HEK293 (cell line): Measurements from ENCODE around the gene SSBP3.
A peak's percentile ranks its signal among the peaks of the same experiment; 100 is the strongest.

Experiments
- EGR2 ChIP-seq: fragments of 450-650 bp; formaldehyde crosslinking; IDR thresholded peaks from 2 replicates; pipeline ENCODE4 v1.5.1; 2016; ENCODE audit warnings: low read depth, missing biosample characterization, missing genetic modification characterization
- HOXA7 ChIP-seq: sonication (generic); formaldehyde crosslinking; IDR thresholded peaks from 2 replicates; pipeline ENCODE4 v1.8.1; 2022; ENCODE audit warnings: missing genetic modification reagents, borderline replicate concordance
- OSR2 ChIP-seq: fragments of 450-650 bp; formaldehyde crosslinking; IDR thresholded peaks from 2 replicates; pipeline ENCODE4 v1.5.1; 2016; ENCODE audit warnings: missing biosample characterization, missing genetic modification characterization
- PRDM1 ChIP-seq: fragments of 450-650 bp; formaldehyde crosslinking; IDR thresholded peaks from 2 replicates; pipeline ENCODE4; 2016; ENCODE audit warnings: missing biosample characterization, missing genetic modification characterization
- REPIN1 ChIP-seq: fragments of 450-650 bp; formaldehyde crosslinking; IDR thresholded peaks from 2 replicates; pipeline ENCODE4 v1.5.1; 2017; ENCODE audit warnings: missing biosample characterization, missing genetic modification characterization, low read depth
- SP3 ChIP-seq: fragments of 450-650 bp; formaldehyde crosslinking; IDR thresholded peaks from 2 replicates; pipeline ENCODE4 v1.5.1; 2016; ENCODE audit warnings: missing biosample characterization, missing genetic modification characterization
- WT1 ChIP-seq: fragments of 450-650 bp; formaldehyde crosslinking; IDR thresholded peaks from 2 replicates; pipeline ENCODE4 v1.5.1; 2016; ENCODE audit warnings: missing biosample characterization, missing genetic modification characterization
- ZFP41 ChIP-seq: fragments of 450-650 bp; formaldehyde crosslinking; IDR thresholded peaks from 2 replicates; pipeline ENCODE4 v1.5.1; 2016; ENCODE audit warnings: missing biosample characterization, missing genetic modification characterization, borderline replicate concordance
- ZNF10 ChIP-seq: fragments of 450-650 bp; formaldehyde crosslinking; IDR thresholded peaks from 2 replicates; pipeline ENCODE4 v1.5.1; 2017; ENCODE audit warnings: missing biosample characterization, missing genetic modification characterization
- ZNF114 ChIP-seq: fragments of 450-650 bp; formaldehyde crosslinking; IDR thresholded peaks from 2 replicates; pipeline ENCODE4 v1.5.0; 2017; ENCODE audit warnings: missing biosample characterization, missing genetic modification characterization
- ZNF133 ChIP-seq: fragments of 450-650 bp; formaldehyde crosslinking; IDR thresholded peaks from 2 replicates; pipeline ENCODE4 v1.5.1; 2016; ENCODE audit warnings: missing biosample characterization, missing genetic modification characterization
- ZNF18 ChIP-seq: fragments of 450-650 bp; formaldehyde crosslinking; IDR thresholded peaks from 2 replicates; pipeline ENCODE4 v1.5.1; 2016; ENCODE audit warnings: missing biosample characterization, missing genetic modification characterization
- ZNF184 ChIP-seq: fragments of 450-650 bp; IDR thresholded peaks from 2 replicates; pipeline ENCODE4 v1.5.1; 2018; ENCODE audit warnings: missing biosample characterization, mild to moderate bottlenecking, missing genetic modification characterization
- ZNF19 ChIP-seq: fragments of 450-650 bp; formaldehyde crosslinking; IDR thresholded peaks from 2 replicates; pipeline ENCODE4; 2016; ENCODE audit warnings: missing biosample characterization, missing genetic modification characterization, low read depth
- ZNF324 ChIP-seq: fragments of 450-650 bp; formaldehyde crosslinking; IDR thresholded peaks from 2 replicates; pipeline ENCODE4 v1.5.1; 2016; ENCODE audit warnings: missing biosample characterization, missing genetic modification characterization
- ZNF350 ChIP-seq: fragments of 450-650 bp; formaldehyde crosslinking; IDR thresholded peaks from 2 replicates; pipeline ENCODE4 v1.5.0; 2017; ENCODE audit warnings: missing biosample characterization, mild to moderate bottlenecking, missing genetic modification characterization
- ZNF37A ChIP-seq: fragments of 450-650 bp; IDR thresholded peaks from 2 replicates; pipeline ENCODE4 v1.5.1; 2018; ENCODE audit warnings: missing biosample characterization, missing genetic modification characterization
- ZNF449 ChIP-seq: fragments of 450-650 bp; formaldehyde crosslinking; IDR thresholded peaks from 2 replicates; pipeline ENCODE4 v1.5.1; 2017; ENCODE audit warnings: missing biosample characterization, mild to moderate bottlenecking, missing genetic modification characterization, moderate library complexity
- ZNF48 ChIP-seq: fragments of 450-650 bp; formaldehyde crosslinking; IDR thresholded peaks from 2 replicates; pipeline ENCODE4 v1.5.1; 2016; ENCODE audit warnings: missing biosample characterization, missing genetic modification characterization
- ZNF518A ChIP-seq: fragments of 450-650 bp; formaldehyde crosslinking; conservative IDR thresholded peaks from 2 replicates; pipeline ENCODE4 v1.5.1; 2016; ENCODE audit warnings: low read depth, missing biosample characterization, missing genetic modification characterization
- ZNF549 ChIP-seq: fragments of 450-650 bp; IDR thresholded peaks from 2 replicates; pipeline ENCODE4 v1.5.1; 2018; ENCODE audit warnings: missing biosample characterization, missing genetic modification characterization, mild to moderate bottlenecking, inconsistent platforms, moderate library complexity
- ZNF561 ChIP-seq: fragments of 450-650 bp; IDR thresholded peaks from 2 replicates; pipeline ENCODE4 v1.5.1; 2018; ENCODE audit warnings: missing biosample characterization, missing genetic modification characterization, borderline replicate concordance
- ZNF664 ChIP-seq: fragments of 450-650 bp; formaldehyde crosslinking; IDR thresholded peaks from 2 replicates; pipeline ENCODE4 v1.5.1; 2016; ENCODE audit warnings: missing biosample characterization, missing genetic modification characterization
- ZNF792 ChIP-seq: fragments of 450-650 bp; formaldehyde crosslinking; IDR thresholded peaks from 2 replicates; pipeline ENCODE4 v1.5.1; 2016; ENCODE audit warnings: missing biosample characterization, missing genetic modification characterization
- ZSCAN23 ChIP-seq: fragments of 450-650 bp; formaldehyde crosslinking; IDR thresholded peaks from 2 replicates; pipeline ENCODE4 v1.5.1; 2016; ENCODE audit warnings: missing biosample characterization, missing genetic modification characterization
- ZSCAN30 ChIP-seq: fragments of 450-650 bp; IDR thresholded peaks from 2 replicates; pipeline ENCODE4 v1.5.1; 2018; ENCODE audit warnings: missing biosample characterization, mild to moderate bottlenecking, missing genetic modification characterization, moderate library complexity
- TF ChIP-seq, protein P1 (sequence below): fragments of 450-650 bp; formaldehyde crosslinking; IDR thresholded peaks from 2 replicates; pipeline ENCODE4 v1.5.1; 2016; ENCODE audit warnings: missing biosample characterization, missing genetic modification characterization
- TF ChIP-seq, protein P2 (sequence below): fragments of 450-650 bp; formaldehyde crosslinking; IDR thresholded peaks from 2 replicates; pipeline ENCODE4 v1.5.1; 2017; ENCODE audit warnings: missing biosample characterization, missing genetic modification characterization
- TF ChIP-seq, protein P3 (sequence below): fragments of 450-650 bp; formaldehyde crosslinking; IDR thresholded peaks from 2 replicates; pipeline ENCODE4 v1.5.1; 2016; ENCODE audit warnings: missing biosample characterization, missing genetic modification characterization

SSBP3 gene

DNA sequence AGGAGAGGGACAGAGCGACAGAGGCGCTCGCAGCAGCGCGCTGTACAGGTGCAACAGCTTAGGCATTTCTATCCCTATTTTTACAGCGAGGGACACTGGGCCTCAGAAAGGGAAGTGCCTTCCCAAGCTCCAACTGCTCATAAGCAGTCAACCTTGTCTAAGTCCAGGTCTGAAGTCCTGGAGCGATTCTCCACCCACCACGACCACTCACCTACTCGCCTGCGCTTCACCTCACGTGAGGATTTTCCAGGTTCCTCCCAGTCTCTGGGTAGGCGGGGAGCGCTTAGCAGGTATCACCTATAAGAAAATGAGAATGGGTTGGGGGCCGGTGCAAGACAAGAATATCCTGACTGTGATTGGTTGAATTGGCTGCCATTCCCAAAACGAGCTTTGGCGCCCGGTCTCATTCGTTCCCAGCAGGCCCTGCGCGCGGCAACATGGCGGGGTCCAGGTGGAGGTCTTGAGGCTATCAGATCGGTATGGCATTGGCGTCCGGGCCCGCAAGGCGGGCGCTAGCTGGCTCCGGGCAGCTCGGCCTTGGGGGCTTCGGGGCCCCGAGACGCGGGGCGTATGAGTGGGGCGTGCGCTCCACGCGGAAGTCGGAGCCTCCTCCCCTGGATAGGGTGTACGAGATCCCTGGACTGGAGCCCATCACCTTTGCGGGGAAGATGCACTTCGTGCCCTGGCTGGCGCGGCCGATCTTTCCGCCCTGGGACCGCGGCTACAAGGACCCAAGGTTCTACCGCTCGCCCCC, 206.3 kb downstream of the SSBP3 start, which contains the start of the genes CYB5RL and MRPL37 (continued):
- TF ChIP-seq ZNF449 (tag by site-specific recombination), result no peak
- peak; percentile 40; the same call in 1 of the 2 replicates for TF ChIP-seq ZNF561 (tag by site-specific recombination)
- TF ChIP-seq ZNF350 (tag by site-specific recombination), result no peak
- TF ChIP-seq ZNF324, result no peak
- no peak for TF ChIP-seq ZNF664 (tag by site-specific recombination)
- TF ChIP-seq EGR2 (tag by site-specific recombination), result peak; percentile 83
- no peak for TF ChIP-seq ZNF792 (tag by site-specific recombination)
- TF ChIP-seq, protein P1, sequence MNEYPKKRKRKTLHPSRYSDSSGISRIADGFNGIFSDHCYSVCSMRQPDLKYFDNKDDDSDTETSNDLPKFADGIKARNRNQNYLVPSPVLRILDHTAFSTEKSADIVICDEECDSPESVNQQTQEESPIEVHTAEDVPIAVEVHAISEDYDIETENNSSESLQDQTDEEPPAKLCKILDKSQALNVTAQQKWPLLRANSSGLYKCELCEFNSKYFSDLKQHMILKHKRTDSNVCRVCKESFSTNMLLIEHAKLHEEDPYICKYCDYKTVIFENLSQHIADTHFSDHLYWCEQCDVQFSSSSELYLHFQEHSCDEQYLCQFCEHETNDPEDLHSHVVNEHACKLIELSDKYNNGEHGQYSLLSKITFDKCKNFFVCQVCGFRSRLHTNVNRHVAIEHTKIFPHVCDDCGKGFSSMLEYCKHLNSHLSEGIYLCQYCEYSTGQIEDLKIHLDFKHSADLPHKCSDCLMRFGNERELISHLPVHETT, result no peak
- TF ChIP-seq ZNF37A (tag by site-specific recombination), result no peak
- no peak for TF ChIP-seq ZNF184 (tag by site-specific recombination)
- no peak for TF ChIP-seq ZNF18 (tag by site-specific recombination)
- no peak for TF ChIP-seq OSR2 (tag by site-specific recombination)
- TF ChIP-seq HOXA7 (CRISPR knock-in tag), result no peak
- no peak for TF ChIP-seq ZNF19
- TF ChIP-seq ZNF48 (tag by site-specific recombination), result no peak
- TF ChIP-seq ZNF114 (tag by site-specific recombination), result no peak
- TF ChIP-seq, protein P2, sequence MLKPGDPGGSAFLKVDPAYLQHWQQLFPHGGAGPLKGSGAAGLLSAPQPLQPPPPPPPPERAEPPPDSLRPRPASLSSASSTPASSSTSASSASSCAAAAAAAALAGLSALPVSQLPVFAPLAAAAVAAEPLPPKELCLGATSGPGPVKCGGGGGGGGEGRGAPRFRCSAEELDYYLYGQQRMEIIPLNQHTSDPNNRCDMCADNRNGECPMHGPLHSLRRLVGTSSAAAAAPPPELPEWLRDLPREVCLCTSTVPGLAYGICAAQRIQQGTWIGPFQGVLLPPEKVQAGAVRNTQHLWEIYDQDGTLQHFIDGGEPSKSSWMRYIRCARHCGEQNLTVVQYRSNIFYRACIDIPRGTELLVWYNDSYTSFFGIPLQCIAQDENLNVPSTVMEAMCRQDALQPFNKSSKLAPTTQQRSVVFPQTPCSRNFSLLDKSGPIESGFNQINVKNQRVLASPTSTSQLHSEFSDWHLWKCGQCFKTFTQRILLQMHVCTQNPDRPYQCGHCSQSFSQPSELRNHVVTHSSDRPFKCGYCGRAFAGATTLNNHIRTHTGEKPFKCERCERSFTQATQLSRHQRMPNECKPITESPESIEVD (tag by site-specific recombination), result no peak
- TF ChIP-seq ZNF518A, result no peak
- TF ChIP-seq ZFP41, result no peak
- TF ChIP-seq ZSCAN23 (tag by site-specific recombination), result no peak
- no peak for TF ChIP-seq ZNF133 (tag by site-specific recombination)
- peak; percentile 77 for TF ChIP-seq SP3 (tag by site-specific recombination)
- TF ChIP-seq, protein P3, sequence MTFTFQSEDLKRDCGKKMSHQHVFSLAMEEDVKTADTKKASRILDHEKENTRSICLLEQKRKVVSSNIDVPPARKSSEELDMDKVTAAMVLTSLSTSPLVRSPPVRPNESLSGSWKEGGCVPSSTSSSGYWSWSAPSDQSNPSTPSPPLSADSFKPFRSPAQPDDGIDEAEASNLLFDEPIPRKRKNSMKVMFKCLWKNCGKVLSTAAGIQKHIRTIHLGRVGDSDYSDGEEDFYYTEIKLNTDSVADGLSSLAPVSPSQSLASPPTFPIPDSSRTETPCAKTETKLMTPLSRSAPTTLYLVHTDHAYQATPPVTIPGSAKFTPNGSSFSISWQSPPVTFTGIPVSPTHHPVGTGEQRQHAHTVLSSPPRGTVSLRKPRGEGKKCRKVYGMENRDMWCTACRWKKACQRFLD (tag by site-specific recombination), result no peak
- TF ChIP-seq ZNF549, result no peak
- peak; percentile 4; the same call in 1 of the 2 replicates for TF ChIP-seq WT1
- TF ChIP-seq ZNF10 (tag by site-specific recombination), result 0 out of 2 replicates have a peak, but pooled peaks have one; percentile 33
- TF ChIP-seq REPIN1, result no peak
- no peak; the same call in 1 of the 2 replicates for TF ChIP-seq ZSCAN30 (tag by site-specific recombination)
- TF ChIP-seq PRDM1, result no peak
